ENCODE measurements around the gene CFAP57.

DNA sequence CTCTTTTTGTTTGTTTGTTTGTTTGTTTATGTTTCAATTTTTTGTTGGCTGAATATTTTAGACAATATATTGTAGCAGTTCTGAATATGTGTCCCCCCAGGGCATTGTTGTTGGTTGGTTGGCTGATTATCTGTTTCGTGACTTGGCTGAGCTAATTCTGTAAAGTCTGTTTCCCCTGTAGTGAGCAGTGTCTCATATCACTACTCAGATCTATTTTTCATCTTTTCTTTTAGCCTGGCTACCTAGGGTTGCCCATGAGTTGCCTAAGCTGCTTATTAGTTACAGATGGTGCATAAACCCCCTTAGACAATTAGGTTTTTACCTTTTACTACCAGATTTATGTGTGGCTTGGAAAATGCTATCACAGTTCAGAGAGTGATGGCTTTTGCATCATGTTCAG is 32.3 kb downstream of the CFAP57 start:
- TF ChIP-seq TAF1 (IDR thresholded peaks at IDR 0.05; ENCODE audit: low read depth) (no peak), EZH2 (IDR thresholded peaks at IDR 0.05; ENCODE audit: borderline replicate concordance, insufficient read depth, low read length, poor library complexity, severe bottlenecking) (no peak), MXI1 (conservative IDR thresholded peaks at IDR 0.05; ENCODE audit: poor library complexity, severe bottlenecking) (no peak), SMC3 (conservative IDR thresholded peaks at IDR 0.05; ENCODE audit: poor library complexity) (no peak), EP300 (conservative IDR thresholded peaks at IDR 0.05; ENCODE audit: poor library complexity, severe bottlenecking) (no peak), POLR2AphosphoS5 (IDR thresholded peaks at IDR 0.05) (no peak)
- TF ChIP-seq, protein P1, sequence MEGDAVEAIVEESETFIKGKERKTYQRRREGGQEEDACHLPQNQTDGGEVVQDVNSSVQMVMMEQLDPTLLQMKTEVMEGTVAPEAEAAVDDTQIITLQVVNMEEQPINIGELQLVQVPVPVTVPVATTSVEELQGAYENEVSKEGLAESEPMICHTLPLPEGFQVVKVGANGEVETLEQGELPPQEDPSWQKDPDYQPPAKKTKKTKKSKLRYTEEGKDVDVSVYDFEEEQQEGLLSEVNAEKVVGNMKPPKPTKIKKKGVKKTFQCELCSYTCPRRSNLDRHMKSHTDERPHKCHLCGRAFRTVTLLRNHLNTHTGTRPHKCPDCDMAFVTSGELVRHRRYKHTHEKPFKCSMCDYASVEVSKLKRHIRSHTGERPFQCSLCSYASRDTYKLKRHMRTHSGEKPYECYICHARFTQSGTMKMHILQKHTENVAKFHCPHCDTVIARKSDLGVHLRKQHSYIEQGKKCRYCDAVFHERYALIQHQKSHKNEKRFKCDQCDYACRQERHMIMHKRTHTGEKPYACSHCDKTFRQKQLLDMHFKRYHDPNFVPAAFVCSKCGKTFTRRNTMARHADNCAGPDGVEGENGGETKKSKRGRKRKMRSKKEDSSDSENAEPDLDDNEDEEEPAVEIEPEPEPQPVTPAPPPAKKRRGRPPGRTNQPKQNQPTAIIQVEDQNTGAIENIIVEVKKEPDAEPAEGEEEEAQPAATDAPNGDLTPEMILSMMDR (IDR thresholded peaks at IDR 0.05; ENCODE audit: poor library complexity, severe bottlenecking), result no peak

Data from neural cell (in vitro differentiated cells).